ENCODE results near the gene GRIK1.

The GRIK1 gene

DNA sequence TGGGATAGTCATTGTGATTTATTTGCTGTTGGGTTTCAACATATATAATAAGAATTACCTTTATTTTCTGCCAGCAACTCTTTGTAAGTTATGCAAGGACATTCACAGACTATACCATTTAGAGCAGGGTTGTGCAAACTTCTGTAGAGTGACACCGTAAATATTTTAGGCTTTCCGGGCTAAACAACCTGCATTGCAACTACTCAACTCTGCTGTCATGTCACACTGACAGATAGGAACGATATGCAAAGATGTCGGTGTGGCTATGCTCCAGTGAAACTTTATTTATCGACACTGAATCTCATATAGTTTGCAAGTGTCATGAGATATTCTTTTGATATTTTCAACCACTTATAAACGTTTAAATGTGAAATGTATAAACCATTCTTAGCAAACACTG lies 430.7 kb downstream of the GRIK1 start:
- DNase-seq (ENCODE audit: low spot score) = no peak
- H3K4me1 ChIP-seq (ENCODE audit: insufficient read depth, poor library complexity, severe bottlenecking) = no peaks in the 10 kb centered on the region
- no peaks in the 10 kb centered on the region for H3K36me3 ChIP-seq (ENCODE audit: low read depth)
- ATAC-seq (ENCODE audit: low read depth) = no peak
- no peaks in the 10 kb centered on the region for H3K9me3 ChIP-seq (ENCODE audit: severe bottlenecking)
- TF ChIP-seq, protein P1, sequence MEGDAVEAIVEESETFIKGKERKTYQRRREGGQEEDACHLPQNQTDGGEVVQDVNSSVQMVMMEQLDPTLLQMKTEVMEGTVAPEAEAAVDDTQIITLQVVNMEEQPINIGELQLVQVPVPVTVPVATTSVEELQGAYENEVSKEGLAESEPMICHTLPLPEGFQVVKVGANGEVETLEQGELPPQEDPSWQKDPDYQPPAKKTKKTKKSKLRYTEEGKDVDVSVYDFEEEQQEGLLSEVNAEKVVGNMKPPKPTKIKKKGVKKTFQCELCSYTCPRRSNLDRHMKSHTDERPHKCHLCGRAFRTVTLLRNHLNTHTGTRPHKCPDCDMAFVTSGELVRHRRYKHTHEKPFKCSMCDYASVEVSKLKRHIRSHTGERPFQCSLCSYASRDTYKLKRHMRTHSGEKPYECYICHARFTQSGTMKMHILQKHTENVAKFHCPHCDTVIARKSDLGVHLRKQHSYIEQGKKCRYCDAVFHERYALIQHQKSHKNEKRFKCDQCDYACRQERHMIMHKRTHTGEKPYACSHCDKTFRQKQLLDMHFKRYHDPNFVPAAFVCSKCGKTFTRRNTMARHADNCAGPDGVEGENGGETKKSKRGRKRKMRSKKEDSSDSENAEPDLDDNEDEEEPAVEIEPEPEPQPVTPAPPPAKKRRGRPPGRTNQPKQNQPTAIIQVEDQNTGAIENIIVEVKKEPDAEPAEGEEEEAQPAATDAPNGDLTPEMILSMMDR (IDR thresholded peaks at IDR 0.05; ENCODE audit: poor library complexity, severe bottlenecking) = no peak
- no peak overlapping the region for H3K27ac ChIP-seq (ENCODE audit: poor library complexity, severe bottlenecking)
- H3K27me3 ChIP-seq (ENCODE audit: insufficient read depth, poor library complexity, severe bottlenecking) = no peaks in the 10 kb centered on the region
- no peak overlapping the region for H3K4me3 ChIP-seq (ENCODE audit: severe bottlenecking)

DNA sequence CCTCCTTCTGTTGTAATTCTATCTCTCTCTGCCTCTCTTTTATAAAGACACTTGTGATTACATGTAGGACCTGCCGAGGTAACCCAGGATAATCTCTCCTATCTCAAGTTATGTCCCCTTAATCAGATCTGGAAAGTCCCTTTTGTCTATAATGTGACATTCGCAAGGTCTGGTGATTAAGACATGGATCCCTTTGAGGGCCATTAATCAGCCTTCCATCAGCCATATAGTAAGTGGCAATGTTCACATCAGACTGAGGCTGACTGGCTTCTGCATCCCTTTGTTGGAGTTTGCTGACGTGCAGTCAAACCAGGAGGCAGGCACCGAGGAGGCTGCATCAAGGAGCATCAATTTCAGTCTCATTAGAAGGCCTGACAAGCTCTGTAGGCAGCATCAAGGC lies 431.5 kb downstream of the GRIK1 start:
- Histone ChIP-seq H3K4me3 (ENCODE audit: severe bottlenecking) (no peak overlapping the region), H3K4me1 (ENCODE audit: insufficient read depth, poor library complexity, severe bottlenecking) (no peaks in the 10 kb centered on the region), H3K27me3 (ENCODE audit: insufficient read depth, poor library complexity, severe bottlenecking) (no peaks in the 10 kb centered on the region), H3K36me3 (ENCODE audit: low read depth) (no peaks in the 10 kb centered on the region), H3K27ac (ENCODE audit: poor library complexity, severe bottlenecking) (no peak overlapping the region), H3K9me3 (ENCODE audit: severe bottlenecking) (no peaks in the 10 kb centered on the region)
- TF ChIP-seq, protein P1 (IDR thresholded peaks at IDR 0.05; ENCODE audit: poor library complexity, severe bottlenecking) = no peak
- no peak for ATAC-seq (ENCODE audit: low read depth)
- DNase-seq (ENCODE audit: low spot score) = no peak

DNA sequence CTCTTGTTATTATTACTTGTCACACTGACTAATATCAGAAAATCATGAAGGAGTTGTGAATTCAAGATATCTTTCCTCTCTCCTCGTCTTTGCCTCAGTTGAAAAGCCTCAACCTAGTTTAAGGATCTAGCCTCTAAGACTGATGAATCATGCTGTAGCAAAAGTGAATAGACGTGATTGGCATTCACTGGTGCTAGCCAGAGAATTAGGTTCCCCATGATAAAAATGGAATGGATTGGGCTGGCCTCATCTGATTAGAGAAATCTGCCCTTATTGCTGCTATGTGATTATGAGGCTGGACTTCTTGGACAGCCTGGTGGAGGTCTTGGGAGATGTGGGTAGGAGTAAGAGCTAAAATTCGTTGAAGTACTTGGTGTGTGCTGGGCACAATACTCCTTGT lies 432.8 kb downstream of the GRIK1 start:
- TF ChIP-seq, protein P1 (IDR thresholded peaks at IDR 0.05; ENCODE audit: poor library complexity, severe bottlenecking) = no peak
- Histone ChIP-seq H3K27me3 (ENCODE audit: insufficient read depth, poor library complexity, severe bottlenecking) (no peaks in the 10 kb centered on the region), H3K4me1 (ENCODE audit: insufficient read depth, poor library complexity, severe bottlenecking) (no peaks in the 10 kb centered on the region), H3K36me3 (ENCODE audit: low read depth) (no peaks in the 10 kb centered on the region), H3K4me3 (ENCODE audit: severe bottlenecking) (no peak overlapping the region), H3K9me3 (ENCODE audit: severe bottlenecking) (no peaks in the 10 kb centered on the region), H3K27ac (ENCODE audit: poor library complexity, severe bottlenecking) (no peak overlapping the region)
- DNase-seq (ENCODE audit: low spot score) (no peak), ATAC-seq (ENCODE audit: low read depth) (no peak)

DNA sequence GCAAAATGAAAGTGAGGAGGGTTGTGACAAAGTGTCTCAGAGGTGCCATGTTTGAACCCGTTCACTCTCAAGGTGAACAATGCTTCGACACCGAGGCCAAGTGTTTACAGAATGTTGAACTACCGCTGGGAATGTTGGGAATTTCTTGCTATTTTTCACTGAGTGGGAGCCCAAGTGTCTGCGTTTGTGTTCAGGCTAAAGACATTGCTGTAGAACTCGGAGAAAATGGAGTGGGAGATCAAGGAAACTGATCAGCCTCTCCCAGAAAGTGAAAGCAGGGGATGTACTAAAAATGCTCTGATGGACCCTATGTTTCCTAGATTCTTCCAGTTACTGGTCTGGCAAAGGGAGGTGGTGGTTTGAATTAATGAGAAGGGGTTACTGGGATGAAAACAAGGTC lies 433.6 kb downstream of the GRIK1 start:
- no peaks in the 10 kb centered on the region for H3K27me3 ChIP-seq (ENCODE audit: insufficient read depth, poor library complexity, severe bottlenecking)
- TF ChIP-seq, protein P1 (IDR thresholded peaks at IDR 0.05; ENCODE audit: poor library complexity, severe bottlenecking) = no peak
- DNase-seq (ENCODE audit: low spot score) = no peak
- H3K27ac ChIP-seq (ENCODE audit: poor library complexity, severe bottlenecking) = no peak overlapping the region
- no peaks in the 10 kb centered on the region for H3K4me1 ChIP-seq (ENCODE audit: insufficient read depth, poor library complexity, severe bottlenecking)
- H3K9me3 ChIP-seq (ENCODE audit: severe bottlenecking) = no peaks in the 10 kb centered on the region
- H3K4me3 ChIP-seq (ENCODE audit: severe bottlenecking) = no peak overlapping the region
- H3K36me3 ChIP-seq (ENCODE audit: low read depth) = no peaks in the 10 kb centered on the region
- ATAC-seq (ENCODE audit: low read depth) = no peak

DNA sequence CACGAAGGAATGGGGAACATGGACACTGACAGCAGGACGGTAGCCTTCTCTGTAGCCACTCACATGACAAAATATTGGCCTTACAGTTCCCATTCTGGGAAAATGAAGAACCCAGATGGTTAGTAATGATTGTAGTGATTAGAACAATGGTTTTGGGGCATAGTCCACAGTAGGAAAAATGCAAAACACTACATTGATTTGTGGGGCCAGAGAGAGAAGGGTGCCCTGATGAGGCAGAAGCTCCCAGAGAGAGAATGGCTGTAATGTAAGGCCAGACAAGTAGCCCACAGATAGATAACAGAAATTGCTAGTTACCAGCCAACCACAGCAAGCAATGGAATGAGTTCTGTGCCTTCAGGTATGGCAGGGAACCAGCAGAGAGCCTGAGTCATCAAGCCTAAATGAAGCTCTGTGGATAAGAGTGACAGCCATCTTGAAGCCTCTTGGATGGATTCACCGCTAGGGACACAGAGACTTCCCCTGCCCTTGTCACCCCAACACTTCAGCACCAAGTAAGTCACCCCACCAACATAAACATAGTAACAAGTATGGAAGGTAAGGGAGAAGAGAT lies 435.0 kb downstream of the GRIK1 start:
- no peak for ATAC-seq (ENCODE audit: low read depth)
- no peak for DNase-seq (ENCODE audit: low spot score)
- Histone ChIP-seq H3K36me3 (ENCODE audit: low read depth) (no peaks in the 10 kb centered on the region), H3K9me3 (ENCODE audit: severe bottlenecking) (no peaks in the 10 kb centered on the region), H3K4me1 (ENCODE audit: insufficient read depth, poor library complexity, severe bottlenecking) (no peaks in the 10 kb centered on the region), H3K27ac (ENCODE audit: poor library complexity, severe bottlenecking) (no peak overlapping the region), H3K4me3 (ENCODE audit: severe bottlenecking) (no peak overlapping the region), H3K27me3 (ENCODE audit: insufficient read depth, poor library complexity, severe bottlenecking) (no peaks in the 10 kb centered on the region)
- TF ChIP-seq, protein P1 (IDR thresholded peaks at IDR 0.05; ENCODE audit: poor library complexity, severe bottlenecking) = no peak
